WTC11 (cell line): Measurements from ENCODE around the gene C1orf35. TPM values are rescaled to one million over a fixed set of nuclear protein-coding genes. Genes with fewer than 3 reads are reported as not detected.

Experiments used
- ATAC-seq: fragments of 200-7000 bp; cut with Tn5 transposase; 2 replicates; pipeline ENCODE4 v1.10.0; 2021; ENCODE audit warnings: mild to moderate bottlenecking, moderate library complexity
- Bru-seq: library from RNA; stranded (reverse); fragments of 400-500 nt; gene quantifications from one replicate; lab custom pipeline; 2021; lab: Mats Ljungman, UMichigan
- CTCF ChIA-PET: fragments of 300-600 bp; sonication (Branson Sonifier 250); formaldehyde crosslinking; loops from one replicate; lab custom pipeline; 2021; ENCODE audit warnings: antibody characterized with exemption; lab: Charles Lee
- POLR2A ChIA-PET: fragments of 350-600 bp; sonication (Branson Sonifier 250); formaldehyde crosslinking; loops from one replicate; lab custom pipeline; 2021; ENCODE audit warnings: antibody characterized with exemption; lab: Charles Lee
- DNase-seq: peaks from one replicate; pipeline ENCODE4 v3.0.0; 2021; ENCODE audit warnings: low spot score
- H3K27ac Mint-ChIP-seq: 2 replicates; pipeline ENCODE4 v1.8.0; 2021; ENCODE audit warnings: mixed read lengths
- H3K27me3 Mint-ChIP-seq: 2 replicates; pipeline ENCODE4 v1.8.0; 2021; ENCODE audit warnings: low read depth, mild to moderate bottlenecking, moderate library complexity, mixed read lengths
- H3K36me3 Mint-ChIP-seq: 2 replicates; pipeline ENCODE4 v1.8.0; 2021; ENCODE audit warnings: mixed read lengths
- H3K4me1 Mint-ChIP-seq: 2 replicates; pipeline ENCODE4 v1.8.0; 2022; ENCODE audit warnings: mixed read lengths
- H3K4me3 Mint-ChIP-seq: 2 replicates; pipeline ENCODE4 v1.8.0; 2021; ENCODE audit warnings: mild to moderate bottlenecking, moderate library complexity, mixed read lengths
- H3K9me3 Mint-ChIP-seq: 2 replicates; pipeline ENCODE4 v1.8.0; 2021; ENCODE audit warnings: mixed read lengths
- ATF1 ChIP-seq: sonication (generic); formaldehyde crosslinking; IDR thresholded peaks from 2 replicates; pipeline ENCODE4 v1.8.1; 2023; ENCODE audit warnings: mild to moderate bottlenecking, moderate library complexity, missing genetic modification reagents
- CBFB ChIP-seq: sonication (generic); formaldehyde crosslinking; IDR thresholded peaks from 2 replicates; pipeline ENCODE4 v1.8.1; 2022; ENCODE audit warnings: mild to moderate bottlenecking, low read depth, missing genetic modification reagents
- CDX4 ChIP-seq: fragments of 250-450 bp; sonication (Bioruptor Pico); IDR thresholded peaks from 2 replicates; pipeline ENCODE4 v1.9.0; 2021; ENCODE audit warnings: moderate library complexity, mild to moderate bottlenecking, inconsistent platforms, borderline replicate concordance
- E2F4 ChIP-seq: sonication (generic); formaldehyde crosslinking; IDR thresholded peaks from 2 replicates; pipeline ENCODE4 v1.8.1; 2022; ENCODE audit warnings: low read depth, mild to moderate bottlenecking, moderate library complexity, missing genetic modification reagents, borderline replicate concordance
- ERG ChIP-seq: fragments of 250-450 bp; sonication (Bioruptor Pico); IDR thresholded peaks from 2 replicates; pipeline ENCODE4 v1.8.0; 2021; ENCODE audit warnings: mild to moderate bottlenecking
- ETV6 ChIP-seq: sonication (generic); formaldehyde crosslinking; IDR thresholded peaks from 2 replicates; pipeline ENCODE4 v1.8.1; 2022; ENCODE audit warnings: mild to moderate bottlenecking, missing genetic modification reagents
- IRF2 ChIP-seq: sonication (generic); formaldehyde crosslinking; IDR thresholded peaks from 2 replicates; pipeline ENCODE4 v1.8.0; 2022; ENCODE audit warnings: low read depth, missing genetic modification reagents, borderline replicate concordance
- KAT7 ChIP-seq: sonication (generic); formaldehyde crosslinking; IDR thresholded peaks from 2 replicates; pipeline ENCODE4 v1.8.1; 2023; ENCODE audit warnings: missing genetic modification reagents, mild to moderate bottlenecking, borderline replicate concordance
- MLX ChIP-seq: sonication (generic); formaldehyde crosslinking; IDR thresholded peaks from 2 replicates; pipeline ENCODE4 v1.8.1; 2023; ENCODE audit warnings: mild to moderate bottlenecking, missing genetic modification reagents, moderate library complexity
- MXD4 ChIP-seq: fragments of 250-450 bp; sonication (Bioruptor Pico); IDR thresholded peaks from 2 replicates; pipeline ENCODE4 v1.8.0; 2021; ENCODE audit warnings: mild to moderate bottlenecking, moderate library complexity, borderline replicate concordance
- MYBL2 ChIP-seq: sonication (generic); formaldehyde crosslinking; IDR thresholded peaks from 2 replicates; pipeline ENCODE4 v1.8.1; 2023; ENCODE audit warnings: mild to moderate bottlenecking, moderate library complexity, missing genetic modification reagents
- NR1H2 ChIP-seq: sonication (generic); formaldehyde crosslinking; IDR thresholded peaks from 2 replicates; pipeline ENCODE4 v1.9.0; 2021; ENCODE audit warnings: mild to moderate bottlenecking, moderate library complexity, missing genetic modification reagents
- PREB ChIP-seq: sonication (generic); formaldehyde crosslinking; IDR thresholded peaks from 2 replicates; pipeline ENCODE4 v1.8.1; 2022; ENCODE audit warnings: mild to moderate bottlenecking, missing genetic modification reagents, moderate library complexity, borderline replicate concordance
- SMAD4 ChIP-seq: sonication (generic); formaldehyde crosslinking; IDR thresholded peaks from 2 replicates; pipeline ENCODE4 v1.8.0; 2022; ENCODE audit warnings: mild to moderate bottlenecking, missing genetic modification reagents
- SP1 ChIP-seq: sonication (generic); formaldehyde crosslinking; conservative IDR thresholded peaks from 2 replicates; pipeline ENCODE4 v1.8.1; 2022; ENCODE audit warnings: missing genetic modification reagents
- TP53 ChIP-seq: sonication (generic); formaldehyde crosslinking; IDR thresholded peaks from 2 replicates; pipeline ENCODE4 v1.8.1; 2023; ENCODE audit warnings: mild to moderate bottlenecking, missing genetic modification reagents
- ZBTB43 ChIP-seq: sonication (generic); formaldehyde crosslinking; IDR thresholded peaks from 2 replicates; pipeline ENCODE4 v1.8.1; 2023; ENCODE audit warnings: mild to moderate bottlenecking, missing genetic modification reagents
- ZNF138 ChIP-seq: sonication (generic); formaldehyde crosslinking; conservative IDR thresholded peaks from 2 replicates; pipeline ENCODE4 v1.8.1; 2022; ENCODE audit warnings: mild to moderate bottlenecking, moderate library complexity, missing genetic modification reagents
- ZNF232 ChIP-seq: sonication (generic); formaldehyde crosslinking; IDR thresholded peaks from 2 replicates; pipeline ENCODE4 v1.8.0; 2022; ENCODE audit warnings: mild to moderate bottlenecking, missing genetic modification reagents
- ZNF263 ChIP-seq: sonication (generic); formaldehyde crosslinking; IDR thresholded peaks from 2 replicates; pipeline ENCODE4 v1.8.1; 2022; ENCODE audit warnings: low read depth, mild to moderate bottlenecking, moderate library complexity, missing genetic modification reagents
- ZNF281 ChIP-seq: sonication (generic); formaldehyde crosslinking; IDR thresholded peaks from 2 replicates; pipeline ENCODE4 v1.8.0; 2023; ENCODE audit warnings: mild to moderate bottlenecking, missing genetic modification reagents
- ZNF317 ChIP-seq: sonication (generic); formaldehyde crosslinking; IDR thresholded peaks from 2 replicates; pipeline ENCODE4 v1.8.1; 2023; ENCODE audit warnings: low read depth, mild to moderate bottlenecking, moderate library complexity, missing genetic modification reagents, borderline replicate concordance
- ZNF423 ChIP-seq: fragments of 250-450 bp; sonication (Bioruptor Pico); IDR thresholded peaks from 2 replicates; pipeline ENCODE4 v2.1.2; 2022; ENCODE audit warnings: mild to moderate bottlenecking, moderate library complexity
- ZNF671 ChIP-seq: fragments of 250-450 bp; sonication (Bioruptor Pico); IDR thresholded peaks from 2 replicates; pipeline ENCODE4 v1.8.0; 2021; ENCODE audit warnings: mild to moderate bottlenecking
- long read RNA-seq, 3 experiments: library from RNA in 1 of 3; library from capped mRNA in 1 of 3; library from polyadenylated mRNA in 1 of 3; unstranded in 2 of 3; stranded (forward) in 1 of 3; transcript quantifications; one replicate each; pipeline ENCODE4 v2.0.0, GENCODE V29; 2021
- total RNA-seq: library from RNA; stranded (reverse); gene quantifications from 3 replicates; pipeline ENCODE4 v1.2.3, GENCODE V29; 2021

C1orf35 gene
- total RNA-seq (30.0 to 33.8 TPM (median 30.7 TPM) in 3 replicates), Bru-seq, nascent RNA (percentile 66 among the genes with signal in this experiment)
- long read RNA-seq, experiment 1, transcript C1orf35-205 (7 exons, 1,429 nt) = minor isoform, 8 of 135 reads
- long read RNA-seq, experiment 1, transcript C1orf35-201 (8 exons, 1,427 nt) = major isoform, 89 of 135 reads
- long read RNA-seq, experiment 1, partial matches to known transcripts = 6 of 135 reads
- long read RNA-seq, experiment 1, other reads (novel, unspliced or antisense) = 30 of 135 reads
- long read RNA-seq, experiment 2, transcript C1orf35-201 (8 exons, 1,427 nt) = major isoform, 12 of 21 reads
- long read RNA-seq, experiment 2, partial matches to known transcripts = 4 of 21 reads
- long read RNA-seq, experiment 2, other reads (novel, unspliced or antisense) = 2 of 21 reads
- long read RNA-seq, experiment 3, partial matches to known transcripts = 3 of 6 reads
- long read RNA-seq, experiment 3, other reads (novel, unspliced or antisense) = 2 of 6 reads

GRCh38 chr1:228102791-228103620, at the start of gene C1orf35:
C1orf35 (minus strand) TSS chr1:228103325; CDS start chr1:228103227, 98 bp downstream.
- ChIA-PET CTCF (interaction anchor here (1.6 kb wide), 1 partner anchor 28 kb away, joined by 6 read pairs; no protein-coding TSS in a partner anchor), POLR2A (interaction anchor here (0.6 kb wide), 1 partner anchor 1395 kb away, joined by 3 read pairs; no protein-coding TSS in a partner anchor)
- Mint-ChIP-seq H3K27ac (peak within 1 kb of the TSS; percentile 94), H3K4me1 (peaks cover 13% of the 10 kb centered on the region), H3K9me3 (no peaks in the 10 kb centered on the region), H3K27me3 (peaks cover 5% of the 10 kb centered on the region; the same call in 1 of the 2 replicates), H3K36me3 (peaks cover 36% of the 10 kb centered on the region), H3K4me3 (peak within 1 kb of the TSS; percentile 90)
- ATAC-seq = peak; percentile 87
- DNase-seq = peak; percentile 96
- TF ChIP-seq CDX4 (CRISPR knock-in tag) (no peak), SMAD4 (CRISPR knock-in tag) (no peak), MLX (CRISPR knock-in tag) (0 out of 2 replicates have a peak, but pooled peaks have one; percentile 73), ZNF281 (0 out of 2 replicates have a peak, but pooled peaks have one; percentile 29), KAT7 (no peak), ZNF423 (CRISPR knock-in tag) (no peak), MYBL2 (CRISPR knock-in tag) (0 out of 2 replicates have a peak, but pooled peaks have one; percentile 56), SP1 (CRISPR knock-in tag) (peak; percentile 99), TP53 (no peak), ZNF317 (CRISPR knock-in tag) (no peak), PREB (no peak), CBFB (peak; percentile 91; the same call in 1 of the 2 replicates), ZNF263 (CRISPR knock-in tag) (no peak), ZNF671 (CRISPR knock-in tag) (no peak), ERG (CRISPR knock-in tag) (no peak), ZNF138 (CRISPR knock-in tag) (no peak), E2F4 (peak; percentile 48; the same call in 1 of the 2 replicates), NR1H2 (no peak), MXD4 (no peak), ETV6 (CRISPR knock-in tag) (peak; percentile 70), ZNF232 (CRISPR knock-in tag) (peak; percentile 70; the same call in 1 of the 2 replicates), ZBTB43 (no peak; the same call in 1 of the 2 replicates), ATF1 (CRISPR knock-in tag) (peak; percentile 97), IRF2 (CRISPR knock-in tag) (no peak)
